NCI-H1048 (cell line): Measurements from ENCODE around the gene LRRN2.
"Not testable (repeated sequence)": the region's sequence is repeated elsewhere in the genome, so short reads cannot be mapped to it uniquely, and the experiment has no call there.

ENCODE experiments used
- DNase-seq: peaks from one replicate; lab custom pipeline; 2025; lab: John Stamatoyannopoulos, UW

Gene LRRN2

GRCh38 chr1:204685236-204686006 lies at the start of gene LRRN2:
LRRN2 (minus strand) TSS chr1:204685738; CDS start chr1:204619992, 65,746 bp downstream.
- DNase-seq, result no peak

GRCh38 chr1:204735042-204735441 lies 49.5 kb upstream of the LRRN2 start:
- DNase-seq, result no peak

GRCh38 chr1:204733869-204734596 lies 48.5 kb upstream of the LRRN2 start:
- no peak for DNase-seq

- no peak for DNase-seq
Measured at GRCh38 chr1:204733289-204733688, 47.8 kb upstream of the LRRN2 start.

- no peak for DNase-seq
Measured at GRCh38 chr1:204731985-204732575, 46.5 kb upstream of the LRRN2 start.

- DNase-seq, result no peak
Measured at GRCh38 chr1:204731509-204731908, 46.0 kb upstream of the LRRN2 start.

- no peak for DNase-seq
Measured at GRCh38 chr1:204730826-204731459, 45.4 kb upstream of the LRRN2 start.

- no peak for DNase-seq
Measured at GRCh38 chr1:204729516-204729915, 44.0 kb upstream of the LRRN2 start.

GRCh38 chr1:204728456-204728855 lies 42.9 kb upstream of the LRRN2 start:
- DNase-seq, result no peak

- DNase-seq, result no peak
Measured at GRCh38 chr1:204728045-204728444, 42.5 kb upstream of the LRRN2 start.

- not testable (repeated sequence) for DNase-seq
Measured at GRCh38 chr1:204727438-204727837, 41.9 kb upstream of the LRRN2 start.

GRCh38 chr1:204726478-204726877 lies 40.9 kb upstream of the LRRN2 start:
- no peak for DNase-seq

- DNase-seq, result no peak
Measured at GRCh38 chr1:204725821-204726448, 40.4 kb upstream of the LRRN2 start.

- no peak for DNase-seq
Measured at GRCh38 chr1:204723131-204723787, 37.7 kb upstream of the LRRN2 start.

GRCh38 chr1:204721373-204722055 lies 36.0 kb upstream of the LRRN2 start:
- no peak for DNase-seq

- no peak for DNase-seq
Measured at GRCh38 chr1:204716660-204717059, 31.1 kb upstream of the LRRN2 start.

GRCh38 chr1:204714861-204715511 lies 29.4 kb upstream of the LRRN2 start:
- peak; percentile 93 for DNase-seq

GRCh38 chr1:204714194-204714860 lies 28.8 kb upstream of the LRRN2 start:
- DNase-seq, result no peak

- DNase-seq, result no peak
Measured at GRCh38 chr1:204713541-204713940, 28.0 kb upstream of the LRRN2 start.
